Fibroblast of the aortic adventitia (primary cell): ENCODE results near the gene EPB41L2. TPM values are rescaled to one million over a fixed set of nuclear protein-coding genes. Genes with fewer than 3 reads are reported as not detected.
A peak's percentile ranks its signal among the peaks of the same experiment; 100 is the strongest.
"Not testable (repeated sequence)": the region's sequence is repeated elsewhere in the genome, so short reads cannot be mapped to it uniquely, and the experiment has no call there.

Experiments used
- DNase-seq: peaks from one replicate; pipeline ENCODE4 v3.0.0-alpha.2; 2010; ENCODE audit warnings: low read depth
- H3K4me3 ChIP-seq: 2 replicates; pipeline ENCODE4 v1.5.1; 2011; ENCODE audit warnings: low read depth, mild to moderate bottlenecking, control low read depth, low read length, moderate library complexity
- total RNA-seq: library from RNA; depleted of rRNA; stranded (reverse); fragments of >200 nt; gene quantifications from 2 replicates; pipeline ENCODE4 v1.2.3, GENCODE V29; 2012; ENCODE audit warnings: low replicate concordance
- TF ChIP-seq, protein P1 (sequence below): IDR thresholded peaks from 2 replicates; pipeline ENCODE4 v1.5.1; 2011; ENCODE audit warnings: mild to moderate bottlenecking, low read length, control low read depth, inconsistent platforms; ENCODE audit not compliant: insufficient read depth

The EPB41L2 gene
- total RNA-seq, 1 donor, result 117 TPM

DNA sequence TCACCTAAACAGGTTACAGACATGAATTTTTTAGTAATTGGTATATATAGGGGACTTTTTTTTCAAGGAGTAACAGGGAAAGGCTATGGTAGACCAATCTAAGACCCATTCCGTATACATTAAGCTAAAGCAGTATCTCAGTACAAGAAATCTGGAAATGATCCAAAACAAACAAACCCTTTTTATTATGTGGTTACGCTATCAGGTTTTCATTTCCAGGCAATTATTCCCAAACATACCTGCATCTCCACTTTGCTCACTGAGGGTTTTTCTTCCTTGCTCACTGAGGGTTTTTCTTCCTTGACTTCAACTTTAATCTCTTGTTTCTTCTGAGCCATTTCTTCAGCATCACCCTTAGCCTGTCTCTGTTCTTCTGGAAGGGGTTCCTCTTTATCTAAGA is 107.3 kb downstream of the EPB41L2 start:
- TF ChIP-seq, protein P1, sequence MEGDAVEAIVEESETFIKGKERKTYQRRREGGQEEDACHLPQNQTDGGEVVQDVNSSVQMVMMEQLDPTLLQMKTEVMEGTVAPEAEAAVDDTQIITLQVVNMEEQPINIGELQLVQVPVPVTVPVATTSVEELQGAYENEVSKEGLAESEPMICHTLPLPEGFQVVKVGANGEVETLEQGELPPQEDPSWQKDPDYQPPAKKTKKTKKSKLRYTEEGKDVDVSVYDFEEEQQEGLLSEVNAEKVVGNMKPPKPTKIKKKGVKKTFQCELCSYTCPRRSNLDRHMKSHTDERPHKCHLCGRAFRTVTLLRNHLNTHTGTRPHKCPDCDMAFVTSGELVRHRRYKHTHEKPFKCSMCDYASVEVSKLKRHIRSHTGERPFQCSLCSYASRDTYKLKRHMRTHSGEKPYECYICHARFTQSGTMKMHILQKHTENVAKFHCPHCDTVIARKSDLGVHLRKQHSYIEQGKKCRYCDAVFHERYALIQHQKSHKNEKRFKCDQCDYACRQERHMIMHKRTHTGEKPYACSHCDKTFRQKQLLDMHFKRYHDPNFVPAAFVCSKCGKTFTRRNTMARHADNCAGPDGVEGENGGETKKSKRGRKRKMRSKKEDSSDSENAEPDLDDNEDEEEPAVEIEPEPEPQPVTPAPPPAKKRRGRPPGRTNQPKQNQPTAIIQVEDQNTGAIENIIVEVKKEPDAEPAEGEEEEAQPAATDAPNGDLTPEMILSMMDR, result no peak
- DNase-seq, result no peak
- H3K4me3 ChIP-seq, result no peak overlapping the region

- TF ChIP-seq, protein P1, result no peak
- no peak overlapping the region for H3K4me3 ChIP-seq
- no peak for DNase-seq
Observed at GRCh38 chr6:130949553-130949952, 113.5 kb downstream of the EPB41L2 start.

DNA sequence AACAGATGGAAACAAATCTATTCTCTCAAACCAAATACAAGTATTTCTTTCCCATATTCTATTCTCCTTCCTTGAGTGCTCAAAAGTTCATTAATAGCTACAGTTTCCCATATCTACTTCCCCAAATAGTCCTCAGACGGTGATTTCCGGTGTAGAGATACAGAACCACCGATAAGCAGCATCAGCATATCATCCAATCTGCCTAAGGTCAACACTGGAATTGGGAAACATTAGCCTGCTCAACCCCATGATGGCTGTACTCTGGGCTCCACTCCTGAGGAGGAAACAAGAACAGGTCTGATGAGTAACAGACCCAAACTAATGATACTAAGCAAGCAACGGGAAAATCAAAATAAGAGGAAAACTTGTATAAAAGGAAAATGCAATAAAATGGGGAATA is 115.6 kb downstream of the EPB41L2 start:
- TF ChIP-seq, protein P1, result no peak
- DNase-seq, result no peak
- no peak overlapping the region for H3K4me3 ChIP-seq

DNA sequence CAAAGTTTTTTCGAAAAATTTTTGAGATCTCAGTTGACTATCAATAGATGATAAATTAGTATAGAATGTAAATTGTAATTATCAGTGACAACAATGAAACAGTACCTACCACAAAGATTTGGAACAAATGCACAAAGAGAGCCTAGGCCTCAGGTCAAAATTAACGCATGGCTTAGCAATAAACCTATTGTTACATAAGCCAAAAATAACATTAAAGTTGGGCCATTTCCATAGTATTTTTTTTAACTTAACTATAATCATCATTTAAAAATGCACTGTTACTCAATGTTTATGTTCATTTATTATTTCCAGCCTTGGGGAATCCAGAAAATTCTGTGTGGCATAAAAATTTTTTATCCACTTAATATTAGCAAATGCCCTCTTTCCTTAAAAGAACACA is 117.0 kb downstream of the EPB41L2 start:
- no peak overlapping the region for H3K4me3 ChIP-seq
- TF ChIP-seq, protein P1, result no peak
- DNase-seq, result peak; percentile 85

GRCh38 chr6:130945401-130945919 is 117.6 kb downstream of the EPB41L2 start:
- TF ChIP-seq, protein P1, result no peak
- H3K4me3 ChIP-seq, result no peak overlapping the region
- peak; percentile 88 for DNase-seq

- no peak overlapping the region for H3K4me3 ChIP-seq
- no peak for DNase-seq
- TF ChIP-seq, protein P1, result no peak
Observed at GRCh38 chr6:130944486-130944885, 118.6 kb downstream of the EPB41L2 start.

- no peak for DNase-seq
- TF ChIP-seq, protein P1, result no peak
- H3K4me3 ChIP-seq, result no peak overlapping the region
Observed at GRCh38 chr6:130943738-130944137, 119.3 kb downstream of the EPB41L2 start.

- H3K4me3 ChIP-seq, DNase-seq: not testable (repeated sequence)
Observed at GRCh38 chr6:130942752-130943151, 120.3 kb downstream of the EPB41L2 start.
